ENCODE measurements around the gene SHISA9. TPM values are rescaled to one million over a fixed set of nuclear protein-coding genes. Genes with fewer than 3 reads are reported as not detected.

The SHISA9 gene
- total RNA-seq, 1 experiment from 2014 or later, result not detected

GRCh38 chr16:13083681-13084080, 182.3 kb downstream of the SHISA9 start:
- intact Hi-C loops (cut with micrococcal nuclease), result no loop called here
- Histone ChIP-seq H3K9ac (ENCODE audit: low read length) (no peak overlapping the region), H3K4me1 (ENCODE audit: insufficient read depth, low read length) (no peaks in the 10 kb centered on the region), H3F3A (ENCODE audit: low read length, unreplicated experiment) (no peaks in the 10 kb centered on the region), H3K4me2 (ENCODE audit: low read length) (no peak overlapping the region), H2AFZ (ENCODE audit: low read length) (no peak overlapping the region), H3K27me3 (ENCODE audit: low read length) (no peaks in the 10 kb centered on the region), H3K79me2 (ENCODE audit: low read length) (no peaks in the 10 kb centered on the region), H3K27ac (ENCODE audit: low read length) (no peak overlapping the region), H3K9me2 (replicated peaks; ENCODE audit: low read length) (no peaks in the 10 kb centered on the region), H3K4me3 (ENCODE audit: low read length) (no peak overlapping the region), H3K36me3 (ENCODE audit: low read depth, low read length) (no peaks in the 10 kb centered on the region), H4K20me1 (ENCODE audit: low read length) (no peaks in the 10 kb centered on the region), H3K9me3 (ENCODE audit: low read length) (no peaks in the 10 kb centered on the region)
- no peak for ATAC-seq
- BruUV-seq (replicated peaks), result no TSS peak
- POLR2A ChIA-PET (ENCODE audit: unreplicated experiment), result no interaction called here
- CTCF ChIA-PET, result no interaction called here
- TF ChIP-seq EZH2phosphoT487 (IDR thresholded peaks at IDR 0.05; ENCODE audit: borderline replicate concordance, low read length) (no peak), EZH2 (IDR thresholded peaks at IDR 0.05; ENCODE audit: low read length, unreplicated experiment) (no peak)
- TF ChIP-seq, protein P1, sequence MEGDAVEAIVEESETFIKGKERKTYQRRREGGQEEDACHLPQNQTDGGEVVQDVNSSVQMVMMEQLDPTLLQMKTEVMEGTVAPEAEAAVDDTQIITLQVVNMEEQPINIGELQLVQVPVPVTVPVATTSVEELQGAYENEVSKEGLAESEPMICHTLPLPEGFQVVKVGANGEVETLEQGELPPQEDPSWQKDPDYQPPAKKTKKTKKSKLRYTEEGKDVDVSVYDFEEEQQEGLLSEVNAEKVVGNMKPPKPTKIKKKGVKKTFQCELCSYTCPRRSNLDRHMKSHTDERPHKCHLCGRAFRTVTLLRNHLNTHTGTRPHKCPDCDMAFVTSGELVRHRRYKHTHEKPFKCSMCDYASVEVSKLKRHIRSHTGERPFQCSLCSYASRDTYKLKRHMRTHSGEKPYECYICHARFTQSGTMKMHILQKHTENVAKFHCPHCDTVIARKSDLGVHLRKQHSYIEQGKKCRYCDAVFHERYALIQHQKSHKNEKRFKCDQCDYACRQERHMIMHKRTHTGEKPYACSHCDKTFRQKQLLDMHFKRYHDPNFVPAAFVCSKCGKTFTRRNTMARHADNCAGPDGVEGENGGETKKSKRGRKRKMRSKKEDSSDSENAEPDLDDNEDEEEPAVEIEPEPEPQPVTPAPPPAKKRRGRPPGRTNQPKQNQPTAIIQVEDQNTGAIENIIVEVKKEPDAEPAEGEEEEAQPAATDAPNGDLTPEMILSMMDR (conservative IDR thresholded peaks at IDR 0.05; ENCODE audit: low read depth, low read length), result no peak
- no peak for DNase-seq

DNA sequence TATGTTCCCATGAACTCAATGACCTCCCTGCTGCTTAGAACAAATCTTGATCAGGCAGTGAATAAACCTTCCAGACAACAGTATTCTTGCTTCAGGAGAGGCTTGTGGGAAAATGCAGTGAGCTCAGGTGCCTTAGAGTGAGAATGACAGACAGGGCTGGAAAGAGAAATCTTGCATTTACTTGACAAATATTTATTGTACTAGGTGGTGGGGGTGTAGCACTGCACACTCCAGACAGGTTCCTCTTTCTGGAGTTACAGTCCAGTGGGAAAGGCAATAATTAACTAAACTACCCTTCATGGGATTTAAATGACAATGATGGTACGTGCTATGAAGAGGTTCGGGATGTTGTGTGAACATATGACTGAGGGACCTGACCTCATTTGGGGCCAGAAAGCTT, 182.9 kb downstream of the SHISA9 start:
- Histone ChIP-seq H4K20me1 (ENCODE audit: low read length) (no peaks in the 10 kb centered on the region), H3K36me3 (ENCODE audit: low read depth, low read length) (no peaks in the 10 kb centered on the region), H3K79me2 (ENCODE audit: low read length) (no peaks in the 10 kb centered on the region), H3K9ac (ENCODE audit: low read length) (no peak overlapping the region), H2AFZ (ENCODE audit: low read length) (no peak overlapping the region), H3K4me2 (ENCODE audit: low read length) (no peak overlapping the region), H3K4me1 (ENCODE audit: insufficient read depth, low read length) (no peaks in the 10 kb centered on the region), H3F3A (ENCODE audit: low read length, unreplicated experiment) (no peaks in the 10 kb centered on the region), H3K9me2 (replicated peaks; ENCODE audit: low read length) (no peaks in the 10 kb centered on the region), H3K27me3 (ENCODE audit: low read length) (no peaks in the 10 kb centered on the region), H3K9me3 (ENCODE audit: low read length) (no peaks in the 10 kb centered on the region), H3K4me3 (ENCODE audit: low read length) (no peak overlapping the region), H3K27ac (ENCODE audit: low read length) (no peak overlapping the region)
- DNase-seq (no peak), ATAC-seq (no peak)
- intact Hi-C loops (cut with micrococcal nuclease), result no loop called here
- BruUV-seq (replicated peaks), result no TSS peak
- TF ChIP-seq, protein P1 (conservative IDR thresholded peaks at IDR 0.05; ENCODE audit: low read depth, low read length), result no peak
- no peak for TF ChIP-seq EZH2 (IDR thresholded peaks at IDR 0.05; ENCODE audit: low read length, unreplicated experiment)
- TF ChIP-seq EZH2phosphoT487 (IDR thresholded peaks at IDR 0.05; ENCODE audit: borderline replicate concordance, low read length), result no peak
- ChIA-PET POLR2A (ENCODE audit: unreplicated experiment) (no interaction called here), CTCF (no interaction called here)

GRCh38 chr16:13093661-13094060, 192.3 kb downstream of the SHISA9 start:
- no TSS peak for BruUV-seq (replicated peaks)
- ChIA-PET CTCF (no interaction called here), POLR2A (ENCODE audit: unreplicated experiment) (no interaction called here)
- DNase-seq (no peak), ATAC-seq (no peak)
- H3K4me2 ChIP-seq (ENCODE audit: low read length), result no peak overlapping the region
- H3F3A ChIP-seq (ENCODE audit: low read length, unreplicated experiment), result no peaks in the 10 kb centered on the region
- H4K20me1 ChIP-seq (ENCODE audit: low read length), result no peaks in the 10 kb centered on the region
- no peak overlapping the region for H2AFZ ChIP-seq (ENCODE audit: low read length)
- H3K9me3 ChIP-seq (ENCODE audit: low read length), result no peaks in the 10 kb centered on the region
- TF ChIP-seq EZH2 (IDR thresholded peaks at IDR 0.05; ENCODE audit: low read length, unreplicated experiment) (no peak), EZH2phosphoT487 (IDR thresholded peaks at IDR 0.05; ENCODE audit: borderline replicate concordance, low read length) (no peak)
- TF ChIP-seq, protein P1 (conservative IDR thresholded peaks at IDR 0.05; ENCODE audit: low read depth, low read length), result no peak
- no peak overlapping the region for H3K4me3 ChIP-seq (ENCODE audit: low read length)
- H3K27me3 ChIP-seq (ENCODE audit: low read length), result no peaks in the 10 kb centered on the region
- H3K4me1 ChIP-seq (ENCODE audit: insufficient read depth, low read length), result no peaks in the 10 kb centered on the region
- H3K79me2 ChIP-seq (ENCODE audit: low read length), result no peaks in the 10 kb centered on the region
- no peak overlapping the region for H3K9ac ChIP-seq (ENCODE audit: low read length)
- no peaks in the 10 kb centered on the region for H3K9me2 ChIP-seq (replicated peaks; ENCODE audit: low read length)
- no peaks in the 10 kb centered on the region for H3K36me3 ChIP-seq (ENCODE audit: low read depth, low read length)
- no peak overlapping the region for H3K27ac ChIP-seq (ENCODE audit: low read length)
- intact Hi-C loops (cut with micrococcal nuclease), result no loop called here
